Muscle layer of duodenum (tissue), 2 donors: ENCODE data around the gene CRLF2.
"Not testable (repeated sequence)": the region's sequence is repeated elsewhere in the genome, so short reads cannot be mapped to it uniquely, and the experiment has no call there.

Experiments used
- H3K27ac ChIP-seq: one replicate; pipeline ENCODE4 v1.7.0; 2013; ENCODE audit warnings: mild to moderate bottlenecking, low read length
- H3K27me3 ChIP-seq: one replicate; pipeline ENCODE4 v1.7.0; 2013; ENCODE audit warnings: low read depth, mild to moderate bottlenecking, control low read depth, low read length
- H3K36me3 ChIP-seq, 2 donors: one replicate each; pipeline ENCODE4 v1.7.0; 2013; ENCODE audit warnings: low read length in 2 of 2, control low read depth in 1 of 2, mild to moderate bottlenecking in 1 of 2; ENCODE audit not compliant: insufficient read depth in 2 of 2, control insufficient read depth in 1 of 2
- H3K4me1 ChIP-seq, 2 donors: one replicate each; pipeline ENCODE4 v1.7.0; 2013; ENCODE audit warnings: low read length in 2 of 2, mild to moderate bottlenecking in 2 of 2, control low read depth in 1 of 2, moderate library complexity in 1 of 2; ENCODE audit not compliant: insufficient read depth in 2 of 2, control insufficient read depth in 1 of 2
- H3K4me3 ChIP-seq, 2 donors: one replicate each; pipeline ENCODE4 v1.7.0; 2013; ENCODE audit warnings: low read length in 2 of 2, low read depth in 1 of 2, mild to moderate bottlenecking in 1 of 2
- H3K9me3 ChIP-seq, 2 donors: one replicate each; pipeline ENCODE4 v1.7.0; 2013; ENCODE audit warnings: low read length in 2 of 2, control low read depth in 1 of 2, mild to moderate bottlenecking in 1 of 2; ENCODE audit not compliant: control insufficient read depth in 1 of 2
- donor health status: healthy.

The CRLF2 gene

DNA sequence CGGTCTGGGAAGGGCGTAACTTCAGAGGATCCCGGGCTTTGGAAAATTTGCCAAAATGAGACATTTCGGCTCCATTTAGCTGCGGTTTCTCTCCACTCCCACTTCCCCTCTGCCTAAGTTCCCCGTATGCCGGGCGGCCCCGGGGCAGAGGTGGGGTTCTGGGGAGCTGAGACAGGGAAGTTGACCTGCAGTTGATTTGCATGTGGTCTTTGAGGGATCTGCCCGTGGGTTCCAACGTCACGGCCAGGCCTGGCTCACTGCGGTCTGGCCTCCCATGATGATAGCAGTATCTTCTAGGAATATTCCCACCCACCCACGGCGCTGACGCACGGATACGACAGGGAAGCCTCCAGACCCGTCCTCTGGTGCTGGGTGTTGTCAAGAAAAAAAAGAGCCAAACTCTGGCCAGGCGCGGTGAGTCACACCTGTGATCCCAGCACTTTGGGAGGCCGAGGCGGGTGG, 27.3 kb upstream of the CRLF2 start:
- Histone ChIP-seq H3K4me3 (no peak overlapping the region), H3K9me3 (no peaks in the 10 kb centered on the region), H3K4me1 (no peaks in the 10 kb centered on the region), H3K36me3 (no peaks in the 10 kb centered on the region), H3K27ac (no peak overlapping the region), H3K27me3 (no peaks in the 10 kb centered on the region)

- Histone ChIP-seq H3K4me3 (no peak overlapping the region), H3K27ac (no peak overlapping the region), H3K27me3 (no peaks in the 10 kb centered on the region), H3K36me3 (no peaks in the 10 kb centered on the region), H3K9me3 (peaks cover 0 to 2% of the 10 kb centered on the region in 2 donors), H3K4me1 (no peaks in the 10 kb centered on the region)
These were observed 19.5 kb upstream of the CRLF2 start for GRCh38 chrX:1231850-1232465.

GRCh38 chrX:1228101-1228500, 15.7 kb upstream of the CRLF2 start:
- H3K4me1 ChIP-seq, H3K27ac ChIP-seq, H3K27me3 ChIP-seq, H3K9me3 ChIP-seq, H3K36me3 ChIP-seq, H3K4me3 ChIP-seq: not testable (repeated sequence)

- no peaks in the 10 kb centered on the region for H3K27me3 ChIP-seq
- H3K27ac ChIP-seq, result no peak overlapping the region
- H3K4me1 ChIP-seq, result no peaks in the 10 kb centered on the region
- H3K36me3 ChIP-seq, result no peaks in the 10 kb centered on the region
- no peak overlapping the region for H3K4me3 ChIP-seq
- H3K9me3 ChIP-seq, result peaks cover 0 to 13% of the 10 kb centered on the region in 2 donors
These were observed 13.8 kb upstream of the CRLF2 start for GRCh38 chrX:1226249-1226648.

DNA sequence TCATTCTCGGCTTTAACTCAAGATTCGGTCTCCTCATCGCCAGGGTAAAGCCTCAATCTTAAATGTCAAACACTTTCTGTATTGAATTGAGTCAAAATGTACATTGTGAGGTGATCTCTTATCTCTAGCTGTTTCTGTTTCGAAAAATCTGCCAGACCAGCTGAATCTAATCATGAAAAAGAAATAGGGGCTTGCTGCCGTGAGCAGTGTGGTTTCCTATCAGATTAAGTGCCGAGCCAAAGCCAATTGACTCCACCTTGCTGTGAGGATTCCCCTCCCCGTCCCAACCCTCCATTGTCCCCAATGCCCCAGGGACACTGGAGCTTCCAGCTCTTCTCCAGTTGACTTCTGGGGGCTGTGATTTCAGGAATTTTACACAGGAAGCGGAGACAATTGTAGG, 12.5 kb upstream of the CRLF2 start:
- H3K4me3 ChIP-seq, result no peak overlapping the region
- H3K9me3 ChIP-seq, result peaks cover 0 to 13% of the 10 kb centered on the region in 2 donors
- H3K4me1 ChIP-seq, result no peaks in the 10 kb centered on the region
- no peak overlapping the region for H3K27ac ChIP-seq
- no peaks in the 10 kb centered on the region for H3K36me3 ChIP-seq
- H3K27me3 ChIP-seq, result no peaks in the 10 kb centered on the region

DNA sequence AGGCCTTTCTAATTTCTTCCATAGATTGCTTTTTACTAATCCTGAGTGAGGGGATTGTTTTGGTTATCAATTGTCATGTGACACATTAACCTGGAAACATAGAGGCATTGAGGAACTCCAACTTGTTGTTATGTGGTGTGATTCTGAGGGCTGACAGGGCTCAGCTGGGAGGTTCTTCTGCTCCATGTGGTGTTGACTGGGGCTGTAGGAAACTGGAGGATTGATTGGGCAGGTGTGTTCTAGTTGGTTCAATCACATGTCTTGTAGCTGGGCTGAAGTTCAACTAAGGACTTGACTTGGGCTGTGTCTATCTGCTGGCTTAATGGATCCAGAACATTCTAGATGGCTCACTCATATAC, 10.8 kb upstream of the CRLF2 start:
- Histone ChIP-seq H3K36me3 (no peaks in the 10 kb centered on the region), H3K27me3 (no peaks in the 10 kb centered on the region), H3K4me3 (no peak overlapping the region), H3K27ac (no peak overlapping the region), H3K9me3 (peaks cover 0 to 13% of the 10 kb centered on the region in 2 donors), H3K4me1 (no peaks in the 10 kb centered on the region)

DNA sequence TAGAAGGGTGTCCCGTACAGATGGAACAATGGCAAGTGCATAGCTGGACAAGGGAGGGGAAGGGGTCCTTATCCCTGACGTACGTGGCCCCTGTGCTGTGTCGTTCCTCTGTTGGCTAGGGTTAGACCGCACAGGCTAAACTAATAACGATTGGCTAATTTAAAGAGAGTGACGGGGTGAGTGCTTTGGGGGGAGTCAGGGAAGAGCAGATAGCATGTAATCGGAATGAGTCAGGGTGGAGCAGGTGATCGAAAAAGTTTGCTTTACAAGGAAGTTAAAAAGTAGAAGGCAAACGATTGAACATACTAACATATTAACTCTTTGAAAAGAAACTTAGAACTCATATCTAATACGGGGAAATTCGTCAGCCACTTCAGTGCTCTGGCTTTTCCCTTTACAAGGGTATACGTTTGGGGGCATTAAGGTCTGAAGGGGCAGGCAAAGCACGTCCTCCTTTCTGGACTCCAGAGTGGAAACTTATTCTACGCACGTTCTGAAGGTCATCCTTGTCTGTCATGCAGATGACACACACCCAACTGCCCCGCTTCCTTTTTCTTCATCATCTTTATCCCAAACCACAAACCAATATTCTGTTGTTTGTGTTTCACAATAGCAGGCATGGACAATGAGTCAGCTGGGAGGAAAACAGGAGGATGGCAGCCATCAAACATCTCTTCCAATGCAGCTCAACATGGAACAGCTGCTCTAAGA, 10.2 kb upstream of the CRLF2 start:
- H3K4me3 ChIP-seq, result no peak overlapping the region
- H3K27ac ChIP-seq, result no peak overlapping the region
- no peaks in the 10 kb centered on the region for H3K36me3 ChIP-seq
- peaks cover 0 to 13% of the 10 kb centered on the region in 2 donors for H3K9me3 ChIP-seq
- H3K4me1 ChIP-seq, result no peaks in the 10 kb centered on the region
- no peaks in the 10 kb centered on the region for H3K27me3 ChIP-seq

DNA sequence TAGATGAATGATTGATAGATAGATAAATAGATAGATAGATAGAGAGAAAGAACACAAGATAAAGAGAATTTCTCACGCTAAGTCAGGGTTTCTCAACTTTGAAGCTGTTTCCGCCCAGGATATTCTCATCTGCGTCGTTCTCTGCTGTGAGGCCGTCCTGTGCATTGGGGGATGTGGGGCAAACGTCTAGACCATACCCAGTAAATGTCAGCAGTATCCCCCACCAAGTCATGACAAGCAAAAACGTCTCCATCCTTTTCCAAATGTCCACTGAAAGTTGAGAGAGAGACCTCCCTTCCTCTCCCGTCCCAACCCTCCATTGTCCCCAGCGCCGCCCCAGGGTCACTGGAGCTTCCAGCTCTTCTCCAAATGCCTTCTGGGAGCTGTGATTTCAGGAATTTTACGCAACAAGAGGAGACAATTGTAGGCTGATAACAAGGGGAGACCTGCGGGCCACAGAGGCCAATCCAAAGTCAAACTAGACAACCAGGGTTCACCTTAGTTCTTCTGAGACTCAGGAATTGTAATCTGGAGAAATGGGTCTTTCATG, 8.9 kb upstream of the CRLF2 start:
- no peaks in the 10 kb centered on the region for H3K27me3 ChIP-seq
- H3K4me3 ChIP-seq, result no peak overlapping the region
- no peaks in the 10 kb centered on the region for H3K4me1 ChIP-seq
- H3K27ac ChIP-seq, result no peak overlapping the region
- H3K9me3 ChIP-seq, result peaks cover 0 to 11% of the 10 kb centered on the region in 2 donors
- H3K36me3 ChIP-seq, result no peaks in the 10 kb centered on the region

DNA sequence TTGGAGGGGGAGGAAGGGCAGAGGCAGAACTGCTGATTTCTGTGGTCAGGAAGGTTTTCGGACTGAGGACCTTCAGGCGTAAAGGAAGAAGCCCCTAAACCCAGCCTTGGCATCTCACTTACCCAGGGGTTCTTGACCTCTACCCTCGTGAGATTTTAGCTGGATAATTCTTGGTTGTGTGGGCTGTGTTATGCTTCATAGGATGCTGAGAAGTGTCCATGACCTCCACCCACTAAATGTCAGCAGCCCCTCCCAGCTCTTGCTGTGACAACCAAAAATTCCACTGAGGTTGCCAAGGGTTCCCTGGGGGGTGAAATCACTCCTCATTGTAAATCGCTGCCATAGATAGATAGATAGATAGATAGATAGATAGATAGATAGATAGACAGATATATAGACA, 5.8 kb upstream of the CRLF2 start:
- no peaks in the 10 kb centered on the region for H3K4me1 ChIP-seq
- H3K9me3 ChIP-seq, result peaks cover 0 to 7% of the 10 kb centered on the region in 2 donors
- H3K27ac ChIP-seq, result no peak overlapping the region
- H3K36me3 ChIP-seq, result no peaks in the 10 kb centered on the region
- no peak overlapping the region for H3K4me3 ChIP-seq
- no peaks in the 10 kb centered on the region for H3K27me3 ChIP-seq

DNA sequence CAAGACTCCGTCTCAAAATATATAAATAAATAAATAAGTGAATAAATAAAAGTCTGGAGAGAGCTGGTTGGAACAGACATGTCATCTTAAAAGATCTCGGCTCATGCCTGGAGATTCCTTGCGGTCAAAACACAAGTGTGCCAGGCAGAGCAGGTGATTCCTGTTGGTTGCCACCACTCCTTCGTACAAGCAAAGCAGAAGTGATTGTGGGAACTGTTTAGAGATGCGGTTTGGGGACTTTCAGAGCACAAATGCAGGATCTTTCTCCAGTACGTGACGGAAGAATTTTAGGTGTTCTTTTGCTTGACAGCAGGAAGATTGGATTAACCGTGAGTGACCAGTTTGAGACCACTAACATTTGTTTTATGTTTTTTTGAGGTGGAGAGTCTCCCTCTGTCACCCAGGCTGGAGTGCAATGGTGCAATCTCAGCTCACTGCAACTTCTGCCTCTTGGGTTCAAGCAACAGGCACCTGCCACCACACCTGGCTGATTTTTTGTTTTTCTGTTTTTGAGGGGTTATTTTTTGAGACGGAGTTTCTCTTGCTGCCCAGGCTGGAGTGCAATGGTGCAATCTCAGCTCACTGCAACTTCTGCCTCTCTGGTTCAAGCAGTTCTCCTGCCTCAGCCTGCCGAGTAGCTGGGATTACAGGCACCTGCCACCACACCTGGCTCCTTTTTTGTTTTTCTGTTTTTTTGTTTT, 2.8 kb upstream of the CRLF2 start:
- Histone ChIP-seq H3K36me3 (no peaks in the 10 kb centered on the region), H3K27ac (no peak overlapping the region), H3K27me3 (no peaks in the 10 kb centered on the region), H3K4me1 (no peaks in the 10 kb centered on the region), H3K9me3 (no peaks in the 10 kb centered on the region), H3K4me3 (no peak overlapping the region)

DNA sequence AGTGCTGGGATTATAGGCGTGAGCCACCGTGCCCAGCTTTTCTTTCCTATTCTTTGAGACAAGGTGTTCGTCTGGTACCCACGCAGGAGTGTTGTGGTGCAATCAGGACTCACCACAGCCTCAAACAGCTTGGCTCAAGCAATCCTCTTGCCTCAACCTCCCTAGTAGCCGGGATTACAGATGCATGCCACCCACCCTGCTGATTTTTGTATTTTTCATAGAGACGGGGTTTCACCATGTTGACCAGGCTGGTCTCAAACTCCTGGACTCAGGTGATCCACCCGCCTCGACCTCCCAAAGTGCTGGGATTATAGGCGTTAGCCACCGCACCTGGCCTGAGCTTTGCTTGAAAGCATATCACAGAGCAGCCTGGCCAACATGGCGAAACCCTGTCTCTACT, 1.5 kb upstream of the CRLF2 start:
- no peaks in the 10 kb centered on the region for H3K4me1 ChIP-seq
- no peaks in the 10 kb centered on the region for H3K9me3 ChIP-seq
- H3K27me3 ChIP-seq, result no peaks in the 10 kb centered on the region
- H3K36me3 ChIP-seq, result no peaks in the 10 kb centered on the region
- no peak overlapping the region for H3K4me3 ChIP-seq
- H3K27ac ChIP-seq, result no peak overlapping the region
